HG03060 (cell line): ENCODE results near the gene TTYH1.

Experiments used
- ATAC-seq: cut with Tn5 transposase; IDR thresholded peaks from one replicate; pipeline ENCODE4 v1.9.1; 2021; ENCODE audit warnings: low read depth, moderate number of reproducible peaks; ENCODE audit not compliant: unreplicated experiment

Gene TTYH1

DNA sequence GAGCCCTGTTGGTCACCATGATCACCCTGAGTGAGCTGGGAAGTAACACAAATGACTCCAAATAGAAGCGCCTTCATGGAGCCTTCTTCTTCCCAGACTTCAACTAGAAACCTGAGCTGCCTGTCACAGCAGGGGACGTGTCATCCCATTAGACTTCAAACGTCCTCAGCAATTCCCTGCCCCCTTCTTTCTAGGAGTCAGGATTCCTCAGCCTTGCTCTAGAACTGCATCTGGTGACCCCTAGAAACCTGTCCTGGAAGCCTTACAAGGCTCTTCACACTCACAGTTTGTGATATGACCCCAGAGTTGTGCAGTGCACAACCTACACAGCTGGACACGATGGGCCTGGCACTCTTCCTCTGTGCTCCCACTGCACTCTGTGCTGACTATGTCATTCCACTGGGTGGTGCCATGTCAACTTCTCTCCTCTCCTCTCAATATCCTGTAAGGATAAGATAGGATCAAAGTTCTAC, 23.6 kb upstream of the TTYH1 start:
- no peak for ATAC-seq

DNA sequence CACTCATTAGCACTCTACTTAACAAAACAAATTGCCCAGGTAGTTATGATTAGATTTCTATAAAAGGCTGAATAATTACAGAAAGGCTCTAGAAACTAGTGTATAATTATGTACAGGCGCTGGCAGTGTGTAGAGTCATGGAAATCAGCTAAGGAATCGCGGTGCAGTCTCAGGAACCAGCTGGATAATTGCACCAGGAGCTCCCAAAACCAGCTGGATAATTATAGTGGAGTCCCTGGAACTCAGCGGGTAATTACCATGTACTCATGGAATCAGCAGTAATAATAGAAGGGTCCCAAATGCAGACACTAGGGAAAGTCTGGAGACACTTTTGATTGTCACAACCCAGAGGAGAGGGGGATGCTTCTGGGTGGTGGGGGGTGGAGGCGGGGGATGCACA, 23.2 kb upstream of the TTYH1 start:
- ATAC-seq, result no peak

DNA sequence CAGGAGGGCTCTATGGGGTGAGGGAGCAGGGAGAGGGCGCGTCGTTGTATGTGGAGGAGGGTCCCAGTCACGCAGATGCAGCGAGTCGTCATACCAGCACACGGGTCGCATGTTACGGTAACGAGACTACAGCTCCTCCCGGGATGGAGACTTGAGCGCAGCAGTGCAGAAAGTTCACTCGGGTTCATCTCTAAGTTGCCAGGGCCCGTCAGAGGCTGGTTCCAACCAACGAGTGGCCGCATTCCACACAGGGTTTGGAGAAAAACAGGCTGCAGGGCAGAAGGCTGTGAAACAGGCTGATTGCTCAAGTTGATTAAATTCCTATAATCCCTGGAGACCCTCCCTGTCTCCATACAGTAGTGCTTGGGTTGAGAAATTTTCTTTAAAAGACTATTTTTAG, 21.9 kb upstream of the TTYH1 start:
- ATAC-seq, result no peak

DNA sequence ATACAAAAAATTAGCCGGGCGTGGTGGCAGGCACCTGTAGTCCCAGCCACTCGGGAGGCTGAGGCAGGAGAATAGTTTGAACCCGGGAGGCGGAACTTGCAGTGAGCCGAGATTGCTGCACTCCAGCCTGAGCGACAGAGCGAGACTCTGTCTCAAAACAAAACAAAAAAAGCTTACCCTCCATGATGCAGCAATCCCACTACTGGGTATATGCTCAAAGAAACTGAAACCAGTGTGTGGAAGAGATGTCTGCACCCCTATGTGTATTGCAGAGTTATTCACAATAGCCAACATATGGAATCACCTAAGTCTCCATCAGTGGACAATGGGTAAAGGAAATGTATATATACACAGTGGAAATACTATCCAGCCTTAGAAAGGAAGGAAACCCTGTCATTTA, 19.6 kb upstream of the TTYH1 start:
- no peak for ATAC-seq

DNA sequence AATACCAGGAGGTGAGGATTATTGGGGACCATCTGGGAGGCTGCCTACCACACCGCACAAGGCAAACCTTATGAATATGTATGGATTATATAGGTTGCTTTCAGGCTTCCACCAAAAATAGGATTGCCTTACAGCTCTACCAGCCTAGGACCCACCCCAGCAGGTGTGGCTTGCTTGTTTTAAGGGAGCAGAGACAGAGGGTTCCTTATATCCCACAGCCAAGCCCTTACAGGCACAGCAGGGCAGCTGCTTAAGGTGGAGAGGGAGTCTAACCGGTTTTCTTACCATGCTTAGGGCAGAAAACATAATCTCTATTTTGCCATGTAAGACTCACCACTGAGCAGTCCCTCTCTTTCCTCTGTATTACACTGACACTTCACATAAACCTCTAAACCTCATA, 16.1 kb upstream of the TTYH1 start:
- no peak for ATAC-seq

DNA sequence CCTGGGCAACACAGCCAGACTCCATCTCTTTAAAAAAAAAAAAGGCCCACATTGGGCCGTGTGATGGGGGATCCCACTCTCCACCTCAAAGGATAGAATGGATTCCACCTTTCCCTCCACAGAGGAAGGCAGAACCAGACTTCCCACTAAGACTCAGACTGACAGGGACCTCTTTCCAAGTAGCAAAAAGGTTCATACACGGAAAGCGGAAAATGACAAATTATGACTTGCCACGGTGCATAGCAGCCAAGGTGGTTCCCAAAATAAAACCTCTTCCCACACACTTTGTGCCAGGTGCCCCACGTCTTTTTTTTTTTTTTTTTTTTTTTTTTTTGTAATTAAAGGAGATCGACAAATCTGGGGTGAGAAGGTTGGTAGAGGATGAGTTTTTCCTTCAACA, 14.4 kb upstream of the TTYH1 start:
- ATAC-seq, result no peak

DNA sequence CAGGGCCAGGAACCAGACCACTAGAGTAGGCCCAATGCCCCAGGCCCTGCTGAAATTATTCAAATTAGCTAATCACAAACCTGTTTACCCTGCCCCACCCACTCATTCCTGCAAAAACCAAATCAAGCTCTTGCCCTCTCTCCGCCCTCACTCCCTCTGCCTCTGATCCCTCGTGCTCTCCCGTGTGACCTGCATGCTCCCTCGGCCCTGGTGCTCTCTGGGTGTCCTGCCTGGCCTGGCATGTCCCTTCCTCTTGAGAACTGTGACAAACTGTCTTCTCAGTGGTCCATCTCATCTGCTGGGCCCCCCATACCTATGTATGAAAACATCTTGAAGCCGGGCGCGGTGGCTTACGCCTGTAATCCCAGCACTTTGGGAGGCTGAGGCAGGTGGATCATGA, 12.2 kb upstream of the TTYH1 start:
- no peak for ATAC-seq

DNA sequence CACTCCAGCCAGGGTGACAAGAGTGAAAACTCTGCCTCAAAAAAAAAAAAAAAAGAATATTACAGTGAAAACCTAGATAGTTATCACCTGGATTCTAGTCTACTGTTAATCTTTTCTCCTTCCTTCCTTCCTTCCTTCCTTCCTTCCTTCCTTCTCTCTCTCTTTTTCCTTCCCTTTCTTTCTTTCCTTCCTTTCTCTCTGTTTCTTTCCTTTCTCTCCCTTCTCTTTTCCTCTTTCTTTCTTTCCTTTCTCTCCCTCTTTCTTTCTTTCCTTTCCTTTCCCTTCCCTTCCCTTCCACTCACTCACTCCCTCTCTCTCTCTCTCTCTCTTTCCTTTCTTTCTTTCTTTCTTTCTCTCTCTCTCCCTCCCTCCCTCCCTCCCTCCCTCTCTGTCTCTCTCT, 9.6 kb upstream of the TTYH1 start:
- no peak for ATAC-seq

DNA sequence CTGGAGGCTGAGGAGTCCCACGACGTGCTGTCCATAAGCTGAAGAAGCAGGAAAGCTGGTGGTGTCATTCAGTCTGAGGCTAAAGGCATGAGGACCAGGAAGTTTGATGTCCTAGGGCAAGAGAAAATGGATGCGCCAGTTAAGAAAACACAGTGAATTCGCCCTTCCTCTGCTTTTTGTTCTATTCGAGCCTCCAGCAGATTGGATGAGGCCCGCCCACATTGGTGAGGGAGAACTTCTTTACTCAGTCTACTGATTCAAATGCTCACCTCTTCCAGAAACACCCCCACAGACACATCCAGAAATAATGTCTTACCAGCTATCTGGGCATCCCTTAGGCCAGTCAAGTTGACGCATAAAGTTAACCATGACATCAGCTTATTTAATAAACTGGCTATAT, 7.5 kb upstream of the TTYH1 start:
- ATAC-seq, result no peak

DNA sequence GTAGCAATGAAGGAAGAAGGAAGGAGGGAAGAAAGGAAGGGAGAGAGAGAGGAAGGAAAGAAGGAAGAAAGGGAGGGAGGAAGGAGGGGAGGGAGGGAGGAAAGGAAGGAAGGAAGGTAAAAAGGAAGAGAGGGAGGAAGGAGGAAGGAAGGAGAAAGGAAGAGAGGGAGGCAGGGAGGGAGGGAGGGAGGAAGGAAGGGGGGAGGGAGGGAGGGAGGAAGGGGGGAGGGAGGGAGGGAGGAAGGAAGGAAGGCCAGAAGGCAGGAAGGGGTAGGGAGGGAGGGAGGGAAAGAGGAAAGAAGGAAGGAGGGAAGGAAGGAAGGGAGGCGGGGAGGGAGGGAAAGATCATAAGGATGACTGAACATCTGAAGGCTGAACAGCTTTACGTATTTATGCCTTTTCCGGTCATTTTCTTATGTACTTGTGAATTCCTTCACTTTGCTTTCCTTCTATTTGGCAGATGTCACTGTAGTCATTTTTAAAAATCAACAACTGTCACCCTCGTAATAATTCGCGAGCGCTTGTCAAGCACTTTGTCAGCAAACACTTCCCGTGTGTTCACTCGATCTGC, 6.7 kb upstream of the TTYH1 start:
- no peak for ATAC-seq

DNA sequence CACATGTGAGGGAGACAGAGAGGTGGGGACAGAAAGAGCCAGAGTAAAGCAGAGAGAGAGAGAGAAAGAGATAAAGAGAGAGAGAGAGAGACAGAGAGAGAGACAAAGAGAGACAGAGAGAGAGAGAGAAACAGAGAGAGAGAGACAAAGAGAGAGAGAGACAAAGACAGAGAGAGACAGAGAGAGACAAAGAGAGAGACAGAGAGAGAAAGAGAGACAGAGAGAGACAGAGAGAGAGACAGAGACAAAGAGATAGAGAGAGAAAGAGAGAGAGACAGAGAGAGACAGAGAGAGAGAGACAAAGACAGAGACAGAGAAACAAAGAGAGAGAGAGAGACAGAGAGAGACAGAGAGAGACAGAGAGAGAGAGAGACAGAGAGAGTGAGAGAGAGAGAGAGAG, 4.2 kb upstream of the TTYH1 start:
- ATAC-seq, result no peak

DNA sequence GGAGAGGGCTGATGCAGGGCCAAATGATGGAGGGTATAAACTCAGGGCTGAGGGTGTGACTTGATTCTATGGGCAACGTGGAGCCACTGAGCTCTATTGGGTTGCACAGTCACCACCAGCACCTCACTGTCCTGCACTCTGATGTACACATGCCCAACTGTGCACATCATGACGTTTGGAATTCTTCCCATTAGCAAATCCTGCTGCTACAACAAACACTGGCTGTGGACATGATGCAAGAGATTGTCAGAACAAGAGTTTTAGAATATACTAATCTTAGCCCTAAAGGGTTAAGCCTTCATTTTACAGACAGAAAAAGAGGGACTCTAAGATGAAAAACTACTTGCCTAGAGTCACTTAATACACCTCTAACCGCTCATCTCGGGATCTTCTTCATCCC, 2.4 kb upstream of the TTYH1 start:
- no peak for ATAC-seq

DNA sequence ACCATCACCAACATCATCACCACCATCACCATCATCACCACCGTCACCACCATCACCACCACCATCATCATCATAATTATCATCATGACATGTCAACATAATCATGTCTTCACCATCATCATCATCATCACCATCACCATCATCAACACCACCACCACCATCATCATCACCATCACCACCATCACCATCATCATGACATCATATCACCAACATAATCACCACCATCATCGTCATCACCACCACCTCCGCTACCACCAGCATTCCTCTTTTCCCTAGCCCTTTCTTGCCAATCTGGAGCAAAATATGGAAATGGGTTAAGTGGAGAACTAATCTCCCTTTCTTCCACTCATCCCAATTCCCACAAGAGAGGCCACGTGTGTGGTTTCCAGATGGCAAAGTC, 1.1 kb upstream of the TTYH1 start:
- ATAC-seq, result no peak

DNA sequence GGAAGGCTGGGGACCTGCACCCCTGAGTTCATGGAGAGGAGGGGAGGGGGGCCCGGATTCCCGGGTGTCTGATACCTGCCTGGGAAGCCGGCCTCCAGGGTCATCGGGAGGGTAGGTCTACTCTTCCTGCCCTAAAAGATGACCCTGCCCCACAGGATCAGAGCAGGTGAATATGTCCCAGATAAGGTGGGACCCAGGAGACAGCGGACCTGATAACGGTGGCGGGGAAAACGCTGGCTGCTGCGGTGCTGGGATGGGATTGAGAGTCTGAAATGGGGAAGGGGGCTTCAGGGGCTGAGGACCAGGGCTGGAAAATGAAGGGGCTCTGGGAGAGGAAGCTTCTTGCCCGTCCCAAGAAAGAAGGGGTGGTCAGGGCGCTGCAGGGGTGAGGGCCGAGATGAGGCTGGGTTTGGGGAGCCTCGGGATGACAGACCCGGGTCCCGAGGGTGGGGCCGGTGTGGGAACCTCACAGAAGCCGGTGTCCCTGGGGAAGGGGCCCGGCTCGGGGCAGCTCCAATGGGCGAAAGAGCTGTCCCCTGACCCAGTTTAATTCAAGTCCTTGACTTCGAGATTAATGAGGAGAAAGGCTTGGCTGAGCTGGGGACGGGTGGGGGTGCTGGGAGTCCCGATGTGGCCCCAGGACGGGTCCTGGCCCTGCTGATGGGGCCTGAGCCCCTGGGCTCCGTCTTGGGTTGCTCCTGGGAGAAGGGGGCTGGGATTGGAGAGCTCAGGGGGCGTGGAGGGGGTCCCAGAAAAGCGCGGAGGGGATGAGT, 823 bp downstream of the TTYH1 start:
- no peak for ATAC-seq

DNA sequence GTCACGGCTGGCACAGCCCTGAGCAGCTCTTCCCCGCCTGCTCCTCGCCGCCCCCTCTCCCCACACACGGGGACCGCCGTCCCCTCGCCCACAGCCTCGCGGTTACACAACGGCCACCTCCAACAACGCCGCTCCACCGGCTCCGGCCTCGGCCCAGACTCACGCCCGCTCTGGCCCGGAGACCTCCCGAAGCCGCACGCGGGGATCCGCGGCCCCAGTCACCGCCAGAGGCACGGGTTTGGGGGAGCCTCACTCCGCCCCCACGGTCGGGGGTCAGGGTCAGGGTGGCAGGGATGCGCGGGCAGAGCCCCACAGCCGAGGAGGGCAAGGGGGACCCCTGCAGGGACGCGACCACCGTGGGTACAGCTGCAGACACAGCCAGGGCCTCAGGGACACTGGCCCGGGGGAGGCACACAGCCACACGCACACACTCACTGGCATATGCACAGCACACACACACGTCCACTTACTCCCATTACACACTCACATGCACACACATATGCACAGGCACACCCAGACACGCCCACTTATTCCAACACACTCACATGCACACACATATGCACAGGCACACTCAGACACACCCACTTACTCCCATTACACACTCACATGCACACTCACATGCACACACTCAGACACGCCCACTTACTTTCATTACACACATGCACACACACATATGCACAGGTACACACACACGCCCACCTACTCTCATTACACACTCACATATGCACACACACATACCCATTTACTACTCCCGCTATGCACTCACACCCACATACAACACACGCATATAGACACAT, 1.6 kb downstream of the TTYH1 start:
- ATAC-seq, result no peak

DNA sequence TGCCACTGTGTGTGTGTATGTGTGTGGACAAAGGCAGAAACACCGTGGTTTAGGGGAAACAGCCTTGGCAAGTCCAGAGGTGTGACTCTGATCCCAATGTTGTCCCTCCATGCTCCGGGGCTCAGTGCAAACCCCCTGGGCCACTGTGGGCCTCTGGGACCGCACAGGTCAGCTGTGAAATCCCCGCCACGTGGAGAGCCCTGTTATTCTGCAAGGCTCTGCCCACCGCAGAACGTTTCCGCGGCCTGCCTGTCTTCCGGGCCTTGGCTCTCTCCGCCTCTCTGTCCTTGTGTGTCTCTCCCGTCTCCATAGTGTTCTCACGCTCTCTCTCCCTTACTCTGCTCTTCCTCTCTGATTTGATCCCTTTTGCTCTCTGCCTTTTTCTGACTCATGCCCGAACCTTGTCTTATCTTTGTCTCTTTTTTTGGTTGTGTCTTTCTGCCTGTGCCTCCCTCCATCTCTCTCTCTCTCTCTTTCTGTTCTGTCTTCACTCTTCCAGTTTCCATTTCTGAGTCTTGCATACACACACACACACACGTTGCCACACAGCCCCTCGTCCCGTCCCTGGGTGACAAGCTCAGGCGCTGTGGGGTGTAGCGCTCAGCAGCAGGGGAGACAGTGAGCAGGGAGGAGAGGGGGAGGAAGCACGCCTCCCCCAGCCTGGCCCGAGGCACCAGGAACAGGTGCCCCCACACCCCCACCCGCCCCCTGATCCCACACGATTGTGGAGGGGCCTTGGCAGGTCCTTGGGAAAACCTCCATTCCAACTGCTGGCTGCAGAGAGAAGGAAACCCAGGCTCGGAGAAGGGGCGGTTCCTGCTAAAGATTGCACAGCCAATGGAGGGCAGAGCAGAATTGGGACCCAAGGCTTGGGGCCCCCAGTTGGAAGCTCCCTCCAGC, 3.0 kb downstream of the TTYH1 start:
- no peak for ATAC-seq

DNA sequence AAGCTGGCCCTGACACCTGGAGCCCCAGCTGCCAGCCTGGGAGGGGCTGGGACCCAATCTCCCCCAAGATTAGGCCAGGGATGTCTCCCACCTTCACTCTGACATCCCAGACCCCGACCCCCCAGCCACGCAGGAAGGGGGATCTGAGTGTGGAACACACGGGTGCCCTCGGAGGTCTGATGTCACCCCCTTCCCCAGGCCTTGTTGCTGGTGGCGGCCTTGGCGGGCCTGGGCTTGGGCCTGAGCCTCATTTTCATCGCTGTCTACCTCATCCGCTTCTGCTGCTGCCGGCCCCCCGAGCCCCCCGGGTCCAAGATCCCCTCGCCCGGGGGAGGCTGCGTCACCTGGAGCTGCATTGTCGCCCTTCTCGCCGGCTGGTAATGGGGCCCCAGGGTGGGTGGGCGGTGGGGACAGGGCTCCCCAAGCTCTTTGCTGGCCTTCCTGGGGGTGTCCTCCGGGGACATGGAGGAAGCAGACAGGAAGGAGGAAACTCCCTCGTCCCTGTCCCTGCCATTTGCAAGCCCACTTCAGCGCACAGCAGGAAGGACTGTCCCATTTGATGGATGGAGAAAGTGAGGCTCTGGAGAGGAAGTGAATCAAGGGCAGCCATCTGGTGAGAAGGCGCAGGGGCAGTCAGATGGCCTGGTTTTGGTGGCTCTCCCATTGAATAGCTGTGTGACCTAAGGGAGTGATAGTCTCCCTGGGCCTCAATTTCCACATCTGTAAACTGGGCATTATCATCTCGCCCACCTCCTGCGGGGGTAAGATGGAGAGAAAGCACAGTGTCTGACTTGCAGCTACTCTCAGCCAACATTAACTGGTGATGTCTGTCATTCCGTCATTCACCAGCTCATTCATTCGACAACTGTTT, 3.9 kb downstream of the TTYH1 start:
- ATAC-seq, result no peak

DNA sequence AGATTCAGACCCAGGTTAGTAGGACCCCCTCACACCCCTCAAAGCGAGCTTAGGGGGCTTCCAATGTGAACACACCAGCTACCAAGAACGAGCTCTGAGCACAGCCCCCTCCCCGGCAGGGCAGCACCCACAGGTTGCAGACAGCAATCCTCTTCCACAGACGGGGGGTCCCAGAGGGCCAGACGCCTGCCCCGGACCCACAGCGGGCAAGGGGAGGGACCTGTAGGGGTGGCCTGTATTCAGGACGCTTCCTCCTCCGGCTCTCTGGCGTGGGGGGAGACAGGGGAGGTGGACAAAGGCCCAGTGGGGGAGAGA, 4.8 kb downstream of the TTYH1 start:
- no peak for ATAC-seq

DNA sequence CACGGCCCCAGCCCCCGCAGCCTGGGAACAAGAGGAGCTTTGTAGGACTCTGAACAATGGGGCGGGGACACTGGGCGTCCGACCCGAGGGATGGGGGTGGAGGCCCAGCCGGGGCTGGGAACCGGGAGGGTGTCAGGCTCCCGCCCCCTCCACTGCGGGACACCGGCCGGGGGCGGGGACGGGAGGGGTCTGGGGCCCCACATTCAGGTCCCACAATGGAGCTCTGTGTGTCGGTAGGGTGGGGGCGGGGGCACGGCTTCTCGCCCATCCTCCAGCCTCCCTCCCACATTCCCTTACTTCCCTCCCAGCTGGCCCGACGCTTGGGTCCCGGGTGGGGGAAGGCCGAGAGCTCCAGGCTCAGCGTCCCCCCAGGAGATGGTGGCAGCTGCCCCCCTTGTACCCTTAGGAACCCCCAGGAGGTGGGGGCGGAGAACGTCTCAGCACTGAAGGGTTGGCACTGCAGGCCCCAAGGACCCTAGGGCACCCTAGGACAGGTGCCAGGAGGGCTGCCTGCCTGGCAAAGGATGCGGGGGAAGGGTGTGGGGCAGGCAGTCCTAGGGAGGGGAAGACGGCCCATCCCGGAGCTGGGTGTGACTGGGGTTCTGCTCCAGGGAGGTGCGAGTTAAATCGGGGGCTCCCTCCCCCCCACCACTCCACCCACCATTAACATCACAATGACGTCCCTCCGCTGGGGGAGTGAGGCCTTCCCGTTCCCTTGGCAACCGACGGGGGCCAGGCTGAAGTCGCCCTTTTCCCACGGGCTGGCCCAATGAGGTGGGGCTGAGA, 5.3 kb downstream of the TTYH1 start:
- no peak for ATAC-seq
